ENCODE results near the gene NUP214.

GRCh38 chr9:131234799-131235479, 109.6 kb downstream of the NUP214 start:
- TF ChIP-seq POLR2A (IDR thresholded peaks at IDR 0.05) (no peak), CTCF (IDR thresholded peaks at IDR 0.05) (no peak)

Measured in vagina (tissue), 2 donors.